Endothelial cell (in vitro differentiated cells): ENCODE data around the gene ASB2. TPM values are rescaled to one million over a fixed set of nuclear protein-coding genes. Genes with fewer than 3 reads are reported as not detected.

Source experiments
- DNase-seq: peaks from one replicate; pipeline ENCODE4 v3.0.0; 2021; ENCODE audit warnings: low spot score
- H3K27ac Mint-ChIP-seq: one replicate; pipeline ENCODE4 v1.8.0; 2021; ENCODE audit warnings: mixed read lengths, inconsistent platforms; ENCODE audit not compliant: unreplicated experiment
- H3K27me3 Mint-ChIP-seq: one replicate; pipeline ENCODE4 v1.8.0; 2021; ENCODE audit warnings: mild to moderate bottlenecking, moderate library complexity, mixed read lengths, inconsistent platforms; ENCODE audit not compliant: unreplicated experiment
- H3K36me3 Mint-ChIP-seq: one replicate; pipeline ENCODE4 v1.8.0; 2021; ENCODE audit warnings: mild to moderate bottlenecking, low read depth, mixed read lengths, inconsistent platforms; ENCODE audit not compliant: unreplicated experiment
- H3K4me1 Mint-ChIP-seq: one replicate; pipeline ENCODE4 v1.8.0; 2021; ENCODE audit warnings: mild to moderate bottlenecking, mixed read lengths, inconsistent platforms; ENCODE audit not compliant: unreplicated experiment
- H3K4me3 Mint-ChIP-seq: one replicate; pipeline ENCODE4 v1.8.0; 2021; ENCODE audit warnings: mild to moderate bottlenecking, mixed read lengths, inconsistent platforms; ENCODE audit not compliant: unreplicated experiment
- H3K9me3 Mint-ChIP-seq: one replicate; pipeline ENCODE4 v1.8.0; 2021; ENCODE audit warnings: mixed read lengths, inconsistent platforms; ENCODE audit not compliant: unreplicated experiment
- CTCF ChIP-seq: fragments of 200-600 bp; sonication (generic); IDR thresholded peaks from one replicate; pipeline ENCODE4 v1.5.0; 2021; ENCODE audit warnings: antibody characterized with exemption; ENCODE audit not compliant: unreplicated experiment
- total RNA-seq: library from RNA; stranded (reverse); fragmentation: NEBNext Ultra II Directional; extraction: Animal tissue kit (Norgen Biotek cat#: 25700); gene quantifications from one replicate; pipeline ENCODE4 v1.2.1, GENCODE V29; 2021; ENCODE audit not compliant: unreplicated experiment

Gene ASB2
- total RNA-seq, 1 donor from 2014 or later, result not detected

GRCh38 chr14:93937519-93937918 is 38.9 kb downstream of the ASB2 start:
- H3K36me3 Mint-ChIP-seq, result no peaks in the 10 kb centered on the region
- no peaks in the 10 kb centered on the region for H3K4me1 Mint-ChIP-seq
- H3K27ac Mint-ChIP-seq, result no peak overlapping the region
- H3K9me3 Mint-ChIP-seq, result no peaks in the 10 kb centered on the region
- no peak overlapping the region for H3K4me3 Mint-ChIP-seq
- TF ChIP-seq CTCF, result no peak
- peaks cover 6% of the 10 kb centered on the region for H3K27me3 Mint-ChIP-seq
- no peak for DNase-seq

GRCh38 chr14:93936926-93937325 is 39.4 kb downstream of the ASB2 start:
- Mint-ChIP-seq H3K9me3 (no peaks in the 10 kb centered on the region), H3K27ac (no peak overlapping the region), H3K4me3 (no peak overlapping the region), H3K36me3 (no peaks in the 10 kb centered on the region), H3K27me3 (peaks cover 6% of the 10 kb centered on the region), H3K4me1 (no peaks in the 10 kb centered on the region)
- TF ChIP-seq CTCF, result no peak
- no peak for DNase-seq

GRCh38 chr14:93936245-93936644 is 40.1 kb downstream of the ASB2 start:
- no peak for DNase-seq
- no peak overlapping the region for H3K27ac Mint-ChIP-seq
- peak; percentile 57 for TF ChIP-seq CTCF
- H3K4me3 Mint-ChIP-seq, result no peak overlapping the region
- H3K36me3 Mint-ChIP-seq, result no peaks in the 10 kb centered on the region
- peaks cover 6% of the 10 kb centered on the region for H3K27me3 Mint-ChIP-seq
- H3K9me3 Mint-ChIP-seq, result no peaks in the 10 kb centered on the region
- no peaks in the 10 kb centered on the region for H3K4me1 Mint-ChIP-seq

- Mint-ChIP-seq H3K9me3 (no peaks in the 10 kb centered on the region), H3K4me3 (no peak overlapping the region), H3K27me3 (peaks cover 3% of the 10 kb centered on the region), H3K4me1 (no peaks in the 10 kb centered on the region), H3K27ac (no peak overlapping the region), H3K36me3 (no peaks in the 10 kb centered on the region)
- TF ChIP-seq CTCF, result no peak
- DNase-seq, result no peak
These were observed 41.2 kb downstream of the ASB2 start for GRCh38 chr14:93935213-93935612.

GRCh38 chr14:93932642-93933041 is 43.7 kb downstream of the ASB2 start:
- Mint-ChIP-seq H3K27me3 (peaks cover 8% of the 10 kb centered on the region), H3K4me1 (no peaks in the 10 kb centered on the region), H3K4me3 (no peak overlapping the region), H3K36me3 (no peaks in the 10 kb centered on the region), H3K9me3 (no peaks in the 10 kb centered on the region), H3K27ac (no peak overlapping the region)
- TF ChIP-seq CTCF, result no peak
- no peak for DNase-seq
